SK-N-SH treated with all-trans-retinoic acid at 6 μM for 48 hours (cell line): ENCODE data around the gene LELP1.

Experiments used
- CREB5 ChIP-seq: fragments of 250-450 bp; sonication (Bioruptor Pico); IDR thresholded peaks from 2 replicates; pipeline ENCODE4 v1.5.1; 2020; ENCODE audit warnings: low read depth, mild to moderate bottlenecking, moderate library complexity
- CSDC2 ChIP-seq: fragments of 250-450 bp; sonication (Bioruptor Pico); IDR thresholded peaks from 2 replicates; pipeline ENCODE4 v1.5.0; 2020; ENCODE audit warnings: mild to moderate bottlenecking, moderate library complexity
- GLIS3 ChIP-seq: fragments of 250-450 bp; sonication (Bioruptor Pico); IDR thresholded peaks from 2 replicates; pipeline ENCODE4 v1.5.0; 2020; ENCODE audit warnings: mild to moderate bottlenecking, moderate library complexity
- OSR1 ChIP-seq: fragments of 250-450 bp; sonication (Bioruptor Pico); IDR thresholded peaks from 2 replicates; pipeline ENCODE4 v1.8.0; 2022; ENCODE audit warnings: moderate library complexity, mild to moderate bottlenecking, inconsistent platforms
- PATZ1 ChIP-seq: fragments of 250-450 bp; sonication (Bioruptor Pico); IDR thresholded peaks from 2 replicates; pipeline ENCODE4 v1.8.0; 2020; ENCODE audit warnings: mild to moderate bottlenecking, moderate library complexity, borderline replicate concordance
- PPARA ChIP-seq: fragments of 250-450 bp; sonication (Bioruptor Pico); IDR thresholded peaks from 2 replicates; pipeline ENCODE4 v1.5.0; 2020; ENCODE audit warnings: mild to moderate bottlenecking, borderline replicate concordance
- RARB ChIP-seq: fragments of 250-450 bp; sonication (Bioruptor Pico); IDR thresholded peaks from 2 replicates; pipeline ENCODE4 v1.8.0; 2021; ENCODE audit warnings: mild to moderate bottlenecking, moderate library complexity
- ZC3H10 ChIP-seq: fragments of 250-450 bp; sonication (Bioruptor Pico); IDR thresholded peaks from 2 replicates; pipeline ENCODE4 v1.5.1; 2021; ENCODE audit warnings: mild to moderate bottlenecking, moderate library complexity
- ZFP3 ChIP-seq: fragments of 250-450 bp; sonication (Bioruptor Pico); IDR thresholded peaks from 2 replicates; pipeline ENCODE4 v1.5.0; 2020; ENCODE audit warnings: mild to moderate bottlenecking, moderate library complexity
- ZNF565 ChIP-seq: fragments of 450-650 bp; formaldehyde crosslinking; conservative IDR thresholded peaks from 2 replicates; pipeline ENCODE4 v1.5.0; 2020; ENCODE audit warnings: low read depth, mild to moderate bottlenecking, moderate library complexity
- ZNF70 ChIP-seq: fragments of 450-650 bp; formaldehyde crosslinking; IDR thresholded peaks from 2 replicates; pipeline ENCODE4 v1.5.0; 2020; ENCODE audit warnings: mild to moderate bottlenecking, moderate library complexity
- TF ChIP-seq, protein P1 (sequence below): fragments of 250-450 bp; sonication (Bioruptor Pico); IDR thresholded peaks from 2 replicates; pipeline ENCODE4 v1.5.0; 2020; ENCODE audit warnings: mild to moderate bottlenecking, moderate library complexity

DNA sequence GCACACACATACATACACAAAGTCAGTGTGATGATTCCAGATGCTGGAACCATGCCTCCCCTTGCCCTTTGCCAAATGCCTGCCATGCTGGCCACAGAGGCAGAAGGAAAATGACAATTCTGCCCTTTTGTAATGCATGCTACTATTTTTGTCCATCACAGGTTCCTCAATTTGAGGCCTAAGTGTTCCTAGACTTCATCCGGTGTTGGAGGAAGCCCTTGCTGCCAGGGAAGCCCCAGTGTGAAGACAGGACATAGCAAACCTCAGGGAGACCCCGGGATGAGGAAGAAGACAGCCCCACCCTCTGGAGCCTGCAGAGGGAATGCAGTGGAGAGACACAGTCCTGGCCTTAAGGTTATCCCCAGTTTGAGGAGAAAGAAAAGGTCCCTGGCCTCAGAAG is 28.6 kb downstream of the LELP1 start:
- TF ChIP-seq ZNF70 (no peak), CSDC2 (no peak), PATZ1 (no peak), RARB (CRISPR knock-in tag) (no peak), ZC3H10 (CRISPR knock-in tag) (no peak), CREB5 (no peak), ZNF565 (CRISPR knock-in tag) (no peak), OSR1 (CRISPR knock-in tag) (no peak), GLIS3 (CRISPR knock-in tag) (no peak), ZFP3 (CRISPR knock-in tag) (no peak), PPARA (CRISPR knock-in tag) (no peak)
- TF ChIP-seq, protein P1, sequence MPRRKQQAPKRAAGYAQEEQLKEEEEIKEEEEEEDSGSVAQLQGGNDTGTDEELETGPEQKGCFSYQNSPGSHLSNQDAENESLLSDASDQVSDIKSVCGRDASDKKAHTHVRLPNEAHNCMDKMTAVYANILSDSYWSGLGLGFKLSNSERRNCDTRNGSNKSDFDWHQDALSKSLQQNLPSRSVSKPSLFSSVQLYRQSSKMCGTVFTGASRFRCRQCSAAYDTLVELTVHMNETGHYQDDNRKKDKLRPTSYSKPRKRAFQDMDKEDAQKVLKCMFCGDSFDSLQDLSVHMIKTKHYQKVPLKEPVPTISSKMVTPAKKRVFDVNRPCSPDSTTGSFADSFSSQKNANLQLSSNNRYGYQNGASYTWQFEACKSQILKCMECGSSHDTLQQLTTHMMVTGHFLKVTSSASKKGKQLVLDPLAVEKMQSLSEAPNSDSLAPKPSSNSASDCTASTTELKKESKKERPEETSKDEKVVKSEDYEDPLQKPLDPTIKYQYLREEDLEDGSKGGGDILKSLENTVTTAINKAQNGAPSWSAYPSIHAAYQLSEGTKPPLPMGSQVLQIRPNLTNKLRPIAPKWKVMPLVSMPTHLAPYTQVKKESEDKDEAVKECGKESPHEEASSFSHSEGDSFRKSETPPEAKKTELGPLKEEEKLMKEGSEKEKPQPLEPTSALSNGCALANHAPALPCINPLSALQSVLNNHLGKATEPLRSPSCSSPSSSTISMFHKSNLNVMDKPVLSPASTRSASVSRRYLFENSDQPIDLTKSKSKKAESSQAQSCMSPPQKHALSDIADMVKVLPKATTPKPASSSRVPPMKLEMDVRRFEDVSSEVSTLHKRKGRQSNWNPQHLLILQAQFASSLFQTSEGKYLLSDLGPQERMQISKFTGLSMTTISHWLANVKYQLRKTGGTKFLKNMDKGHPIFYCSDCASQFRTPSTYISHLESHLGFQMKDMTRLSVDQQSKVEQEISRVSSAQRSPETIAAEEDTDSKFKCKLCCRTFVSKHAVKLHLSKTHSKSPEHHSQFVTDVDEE (CRISPR knock-in tag) = no peak
